ENCODE measurements around the gene SMIM10. TPM values are rescaled to one million over a fixed set of nuclear protein-coding genes. Genes with fewer than 3 reads are reported as not detected.

The SMIM10 gene
- total RNA-seq, 4 donors from 2014 or later: 8.9 to 12.9 (median 11.6) TPM

DNA sequence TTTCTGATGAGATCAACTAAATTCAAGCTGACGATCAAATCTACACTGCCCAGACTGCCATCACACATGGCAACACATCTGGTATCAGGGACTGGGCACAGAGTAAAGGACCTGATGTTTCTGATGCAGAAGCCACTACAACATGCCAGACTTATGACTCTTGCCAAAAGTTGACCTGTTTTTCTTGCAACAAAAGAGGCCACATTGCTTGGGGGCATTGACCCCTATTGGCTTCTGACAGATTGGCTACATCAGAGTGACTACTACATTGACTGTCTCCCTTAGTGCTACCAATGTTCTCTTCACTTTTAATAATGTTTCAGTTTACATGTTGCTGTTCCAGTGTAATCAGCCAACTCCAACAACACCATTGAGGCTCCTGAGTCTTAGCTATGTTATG is 15.3 kb upstream of the SMIM10 start:
- DNase-seq (ENCODE audit: extremely low spot score): no peak
- H3K4me1 ChIP-seq: no peaks in the 10 kb centered on the region
- intact Hi-C loops (cut with DNase I): no loop called here
- no peaks in the 10 kb centered on the region for H3K9me3 ChIP-seq
- H3K27me3 ChIP-seq: peaks cover 0 to 4% (median 0%) of the 10 kb centered on the region in 4 donors
- H3K36me3 ChIP-seq: no peaks in the 10 kb centered on the region
- WGBS: 73% methylated on average over 1 of the region's 1 CpG
- no peak for TF ChIP-seq EP300 (IDR thresholded peaks at IDR 0.05)
- TF ChIP-seq POLR2AphosphoS5 (IDR thresholded peaks at IDR 0.05): no peak
- TF ChIP-seq, protein P1, sequence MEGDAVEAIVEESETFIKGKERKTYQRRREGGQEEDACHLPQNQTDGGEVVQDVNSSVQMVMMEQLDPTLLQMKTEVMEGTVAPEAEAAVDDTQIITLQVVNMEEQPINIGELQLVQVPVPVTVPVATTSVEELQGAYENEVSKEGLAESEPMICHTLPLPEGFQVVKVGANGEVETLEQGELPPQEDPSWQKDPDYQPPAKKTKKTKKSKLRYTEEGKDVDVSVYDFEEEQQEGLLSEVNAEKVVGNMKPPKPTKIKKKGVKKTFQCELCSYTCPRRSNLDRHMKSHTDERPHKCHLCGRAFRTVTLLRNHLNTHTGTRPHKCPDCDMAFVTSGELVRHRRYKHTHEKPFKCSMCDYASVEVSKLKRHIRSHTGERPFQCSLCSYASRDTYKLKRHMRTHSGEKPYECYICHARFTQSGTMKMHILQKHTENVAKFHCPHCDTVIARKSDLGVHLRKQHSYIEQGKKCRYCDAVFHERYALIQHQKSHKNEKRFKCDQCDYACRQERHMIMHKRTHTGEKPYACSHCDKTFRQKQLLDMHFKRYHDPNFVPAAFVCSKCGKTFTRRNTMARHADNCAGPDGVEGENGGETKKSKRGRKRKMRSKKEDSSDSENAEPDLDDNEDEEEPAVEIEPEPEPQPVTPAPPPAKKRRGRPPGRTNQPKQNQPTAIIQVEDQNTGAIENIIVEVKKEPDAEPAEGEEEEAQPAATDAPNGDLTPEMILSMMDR (IDR thresholded peaks at IDR 0.05): no peak
- TF ChIP-seq POLR2A (IDR thresholded peaks at IDR 0.05; ENCODE audit: low read depth): no peak
- no peak overlapping the region for H3K4me3 ChIP-seq
- H3K27ac ChIP-seq (replicated peaks in 1 of 4): no peak overlapping the region

DNA sequence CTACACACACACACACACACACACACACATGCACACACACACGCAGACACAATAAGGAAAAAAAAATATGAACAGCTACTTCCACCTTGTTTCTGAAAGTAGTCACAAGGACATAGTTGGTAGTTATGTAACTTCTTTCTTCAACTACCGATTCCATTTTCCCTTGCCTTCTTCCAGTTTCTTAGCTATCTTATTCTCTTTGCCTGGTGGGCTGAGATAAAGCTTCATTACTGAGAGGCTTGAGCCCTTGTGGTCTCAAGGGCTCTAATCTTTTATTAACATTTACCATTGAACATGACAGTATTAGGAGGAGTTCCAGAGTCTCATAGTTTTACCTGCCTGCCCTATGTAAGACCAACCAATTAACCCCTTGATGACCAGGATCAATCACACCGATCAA is 8.9 kb upstream of the SMIM10 start:
- TF ChIP-seq EP300 (IDR thresholded peaks at IDR 0.05) (no peak), POLR2AphosphoS5 (IDR thresholded peaks at IDR 0.05) (no peak), POLR2A (IDR thresholded peaks at IDR 0.05; ENCODE audit: low read depth) (no peak)
- TF ChIP-seq, protein P1 (IDR thresholded peaks at IDR 0.05): no peak
- Histone ChIP-seq H3K4me3 (no peak overlapping the region), H3K9me3 (no peaks in the 10 kb centered on the region), H3K27me3 (peaks cover 0 to 3% (median 0%) of the 10 kb centered on the region in 4 donors), H3K27ac (replicated peaks in 1 of 4) (no peak overlapping the region), H3K4me1 (no peaks in the 10 kb centered on the region), H3K36me3 (no peaks in the 10 kb centered on the region)
- WGBS: 72% methylated on average over 3 of the region's 3 CpGs
- intact Hi-C loops (cut with DNase I): no loop called here
- DNase-seq (ENCODE audit: extremely low spot score): no peak

DNA sequence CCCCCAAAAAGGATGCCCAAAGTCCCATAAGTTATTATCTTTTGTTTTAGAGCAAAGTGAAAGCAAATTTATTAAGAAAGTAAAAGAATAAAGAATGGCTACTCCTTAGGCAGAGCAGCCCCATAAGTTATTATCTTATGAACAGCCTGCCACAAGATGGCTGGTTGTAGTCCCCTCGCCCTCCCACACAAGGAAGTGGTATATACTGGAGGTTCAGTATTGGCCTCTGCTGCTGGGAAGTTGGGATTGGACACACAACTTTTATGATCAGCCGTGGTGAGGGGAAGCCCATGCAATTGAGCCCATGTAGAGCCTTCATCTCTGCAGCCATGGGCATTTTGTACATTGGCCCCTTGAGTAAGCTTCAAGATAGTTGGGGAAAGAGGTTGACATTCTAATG is 8.0 kb upstream of the SMIM10 start:
- intact Hi-C loops (cut with DNase I): no loop called here
- Histone ChIP-seq H3K36me3 (no peaks in the 10 kb centered on the region), H3K27me3 (no peaks in the 10 kb centered on the region), H3K4me1 (no peaks in the 10 kb centered on the region), H3K4me3 (no peak overlapping the region), H3K9me3 (no peaks in the 10 kb centered on the region), H3K27ac (replicated peaks in 1 of 4) (no peak overlapping the region)
- no peak for DNase-seq (ENCODE audit: extremely low spot score)
- WGBS: 68% methylated on average over 2 of the region's 2 CpGs
- TF ChIP-seq POLR2AphosphoS5 (IDR thresholded peaks at IDR 0.05): no peak
- TF ChIP-seq, protein P1 (IDR thresholded peaks at IDR 0.05): no peak
- TF ChIP-seq POLR2A (IDR thresholded peaks at IDR 0.05; ENCODE audit: low read depth): no peak
- no peak for TF ChIP-seq EP300 (IDR thresholded peaks at IDR 0.05)

DNA sequence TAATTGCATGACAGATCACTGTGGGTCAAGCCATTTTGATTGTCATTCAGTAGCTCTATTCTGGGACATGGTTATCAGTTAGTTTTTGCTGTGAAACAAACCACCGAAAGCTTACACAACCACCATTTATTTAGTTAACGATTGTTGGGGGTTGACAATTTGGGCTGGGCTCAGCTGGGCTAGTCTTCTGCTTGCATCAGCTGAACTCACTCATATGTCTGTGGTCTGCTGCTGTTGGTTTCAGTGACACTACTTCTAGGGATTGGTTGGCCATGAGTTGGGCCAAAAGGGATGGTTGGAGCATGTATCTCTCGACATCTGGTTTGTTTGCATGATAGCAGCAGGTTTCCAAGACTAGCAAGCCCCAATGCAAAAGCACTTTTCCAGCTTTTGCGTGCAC is 5.3 kb upstream of the SMIM10 start:
- TF ChIP-seq, protein P1 (IDR thresholded peaks at IDR 0.05): no peak
- TF ChIP-seq POLR2AphosphoS5 (IDR thresholded peaks at IDR 0.05) (no peak), EP300 (IDR thresholded peaks at IDR 0.05) (no peak), POLR2A (IDR thresholded peaks at IDR 0.05; ENCODE audit: low read depth) (no peak)
- Histone ChIP-seq H3K4me3 (no peak overlapping the region), H3K4me1 (peaks cover 0 to 3% (median 0%) of the 10 kb centered on the region in 4 donors), H3K36me3 (no peaks in the 10 kb centered on the region), H3K27me3 (no peaks in the 10 kb centered on the region), H3K27ac (replicated peaks in 1 of 4) (no peak overlapping the region), H3K9me3 (no peaks in the 10 kb centered on the region)
- intact Hi-C loops (cut with DNase I): no loop called here
- WGBS: 88% methylated on average over 4 of the region's 4 CpGs
- no peak for DNase-seq (ENCODE audit: extremely low spot score)

DNA sequence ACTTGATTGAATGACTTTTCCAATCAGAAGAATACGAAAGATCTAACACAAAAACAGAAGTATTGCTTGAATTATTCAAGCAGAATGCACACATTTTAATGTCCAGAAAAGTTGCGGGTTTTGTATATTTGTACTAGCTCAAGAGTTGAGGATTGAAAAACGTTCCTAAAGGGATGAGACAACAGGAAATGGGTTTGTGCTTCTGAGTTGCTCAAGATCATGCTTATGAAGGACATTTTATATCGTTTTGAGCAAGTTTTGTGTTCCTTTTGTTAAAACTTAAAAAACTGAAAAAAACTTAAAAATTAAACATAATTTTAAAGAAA is 353 bp upstream of the SMIM10 start:
- no peaks in the 10 kb centered on the region for H3K36me3 ChIP-seq
- no peaks in the 10 kb centered on the region for H3K9me3 ChIP-seq
- no peak for DNase-seq (ENCODE audit: extremely low spot score)
- peak overlapping the region; percentile 58 to 70 (median 63) for H3K27ac ChIP-seq (replicated peaks in 1 of 4)
- peaks cover 0 to 14% (median 5%) of the 10 kb centered on the region in 4 donors for H3K4me1 ChIP-seq
- intact Hi-C loops (cut with DNase I): loop anchor here (10.0 kb wide), 1 partner anchor 176 kb away; no protein-coding TSS in a partner anchor
- 37% methylated on average over 4 of the region's 4 CpGs for WGBS
- TF ChIP-seq EP300 (IDR thresholded peaks at IDR 0.05) (no peak), POLR2A (IDR thresholded peaks at IDR 0.05; ENCODE audit: low read depth) (no peak), POLR2AphosphoS5 (IDR thresholded peaks at IDR 0.05) (no peak)
- TF ChIP-seq, protein P1 (IDR thresholded peaks at IDR 0.05): no peak
- H3K27me3 ChIP-seq: peaks cover 0 to 6% (median 0%) of the 10 kb centered on the region in 4 donors
- peak overlapping the region; percentile 53 to 64 (median 58) for H3K4me3 ChIP-seq

Data from esophagus muscularis mucosa (tissue), 4 donors.